KMS-11 (cell line): ENCODE results near the gene SORCS2.

Experiments
- H2AFZ ChIP-seq: fragments of 200-600 bp; sonication (generic); 2 replicates; pipeline ENCODE4 v1.6.1; 2016; ENCODE audit warnings: antibody characterized with exemption, mixed run types, low read depth
- H3K27ac ChIP-seq: fragments of 200-600 bp; sonication (generic); 2 replicates; pipeline ENCODE4 v1.6.1; 2016; ENCODE audit warnings: mild to moderate bottlenecking, mixed run types
- H3K27me3 ChIP-seq: fragments of 200-600 bp; sonication (generic); 2 replicates; pipeline ENCODE4 v1.6.1; 2017; ENCODE audit warnings: mild to moderate bottlenecking, low read depth, mixed run types, moderate library complexity; ENCODE audit not compliant: insufficient read depth
- H3K36me3 ChIP-seq: fragments of 200-600 bp; sonication (generic); 2 replicates; pipeline ENCODE4 v1.6.1; 2017; ENCODE audit warnings: mild to moderate bottlenecking, mixed run types; ENCODE audit not compliant: insufficient read depth
- H3K4me1 ChIP-seq: fragments of 200-600 bp; sonication (generic); 2 replicates; pipeline ENCODE4 v1.6.1; 2016; ENCODE audit warnings: mild to moderate bottlenecking, low read depth, mixed run types; ENCODE audit not compliant: poor library complexity, severe bottlenecking
- H3K4me2 ChIP-seq: fragments of 200-600 bp; sonication (generic); 2 replicates; pipeline ENCODE4 v1.7.0; 2016; ENCODE audit warnings: mild to moderate bottlenecking, mixed run types
- H3K4me3 ChIP-seq: fragments of 200-600 bp; sonication (generic); IDR thresholded peaks from 2 replicates; pipeline ENCODE4 v1.6.1; 2017; ENCODE audit warnings: low read depth, low read length, mixed read lengths; ENCODE audit not compliant: insufficient read depth
- H3K79me2 ChIP-seq: fragments of 200-600 bp; sonication (generic); 2 replicates; pipeline ENCODE4 v1.6.1; 2016; ENCODE audit warnings: low read depth, mixed run types; ENCODE audit not compliant: insufficient read depth
- H3K9ac ChIP-seq: fragments of 200-600 bp; sonication (generic); 2 replicates; pipeline ENCODE4 v1.6.1; 2016; ENCODE audit warnings: mild to moderate bottlenecking, mixed run types
- H4K20me1 ChIP-seq: fragments of 200-600 bp; sonication (generic); 2 replicates; pipeline ENCODE4 v1.6.1; 2016; ENCODE audit warnings: mild to moderate bottlenecking, mixed run types; ENCODE audit not compliant: insufficient read depth
- TF ChIP-seq, protein P1 (sequence below): fragments of 200-600 bp; sonication (generic); conservative IDR thresholded peaks from 2 replicates; pipeline ENCODE4 v1.6.1; 2017; ENCODE audit warnings: low read depth, mild to moderate bottlenecking, antibody characterized with exemption, low read length, moderate library complexity, mixed read lengths

Gene SORCS2

DNA sequence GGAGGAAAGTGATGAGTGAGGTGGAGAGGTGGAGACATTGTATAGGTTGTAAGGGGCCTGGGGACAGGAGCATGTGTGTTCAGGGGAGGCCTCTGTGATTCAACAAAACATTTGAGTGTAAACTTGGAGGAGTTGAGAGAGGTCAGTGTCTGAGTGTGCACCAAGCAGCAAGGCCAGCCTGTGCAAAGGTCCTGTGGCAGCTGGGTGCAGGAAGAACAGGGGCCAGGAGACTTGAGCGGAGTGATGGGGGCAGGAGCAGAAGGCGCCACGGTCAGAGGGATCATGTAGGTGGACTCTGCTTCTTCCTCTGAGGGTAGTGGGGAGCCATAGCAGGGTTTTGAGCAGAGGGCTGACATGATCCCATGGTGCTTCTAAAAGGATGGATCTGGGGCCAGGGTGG lies 252.0 kb downstream of the SORCS2 start:
- Histone ChIP-seq H2AFZ (no peak overlapping the region), H3K27ac (no peak overlapping the region), H3K9ac (no peak overlapping the region), H3K79me2 (no peaks in the 10 kb centered on the region), H3K36me3 (no peaks in the 10 kb centered on the region), H3K4me3 (no peak overlapping the region), H4K20me1 (no peaks in the 10 kb centered on the region), H3K27me3 (peaks cover 3% of the 10 kb centered on the region; the same call in 1 of the 2 replicates), H3K4me2 (no peak overlapping the region), H3K4me1 (no peaks in the 10 kb centered on the region)
- TF ChIP-seq, protein P1, sequence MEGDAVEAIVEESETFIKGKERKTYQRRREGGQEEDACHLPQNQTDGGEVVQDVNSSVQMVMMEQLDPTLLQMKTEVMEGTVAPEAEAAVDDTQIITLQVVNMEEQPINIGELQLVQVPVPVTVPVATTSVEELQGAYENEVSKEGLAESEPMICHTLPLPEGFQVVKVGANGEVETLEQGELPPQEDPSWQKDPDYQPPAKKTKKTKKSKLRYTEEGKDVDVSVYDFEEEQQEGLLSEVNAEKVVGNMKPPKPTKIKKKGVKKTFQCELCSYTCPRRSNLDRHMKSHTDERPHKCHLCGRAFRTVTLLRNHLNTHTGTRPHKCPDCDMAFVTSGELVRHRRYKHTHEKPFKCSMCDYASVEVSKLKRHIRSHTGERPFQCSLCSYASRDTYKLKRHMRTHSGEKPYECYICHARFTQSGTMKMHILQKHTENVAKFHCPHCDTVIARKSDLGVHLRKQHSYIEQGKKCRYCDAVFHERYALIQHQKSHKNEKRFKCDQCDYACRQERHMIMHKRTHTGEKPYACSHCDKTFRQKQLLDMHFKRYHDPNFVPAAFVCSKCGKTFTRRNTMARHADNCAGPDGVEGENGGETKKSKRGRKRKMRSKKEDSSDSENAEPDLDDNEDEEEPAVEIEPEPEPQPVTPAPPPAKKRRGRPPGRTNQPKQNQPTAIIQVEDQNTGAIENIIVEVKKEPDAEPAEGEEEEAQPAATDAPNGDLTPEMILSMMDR, result no peak

DNA sequence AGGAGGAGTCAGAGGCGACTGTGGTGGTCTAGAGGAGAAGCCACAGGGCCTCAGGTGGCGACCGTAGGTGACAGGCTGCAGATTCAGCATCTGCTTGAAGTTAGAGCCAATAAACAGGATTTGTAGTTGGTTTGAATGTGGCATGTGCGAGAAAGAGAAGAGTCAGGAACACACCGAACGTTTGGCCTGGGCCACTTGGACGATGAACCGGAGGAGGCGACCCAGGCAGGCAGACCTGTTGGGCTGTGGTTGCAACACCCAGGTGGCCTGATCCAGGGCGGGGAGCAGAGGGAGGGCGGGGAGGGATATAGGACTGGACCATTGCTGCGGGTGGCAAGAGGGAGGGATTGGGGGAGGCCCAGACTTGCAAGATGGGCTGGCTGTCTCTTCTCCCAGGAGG lies 252.4 kb downstream of the SORCS2 start:
- Histone ChIP-seq H3K4me3 (no peak overlapping the region), H3K9ac (no peak overlapping the region), H3K4me1 (no peaks in the 10 kb centered on the region), H3K27ac (no peak overlapping the region), H3K79me2 (no peaks in the 10 kb centered on the region), H3K27me3 (peaks cover 3% of the 10 kb centered on the region; the same call in 1 of the 2 replicates), H2AFZ (no peak overlapping the region), H4K20me1 (no peaks in the 10 kb centered on the region), H3K4me2 (no peak overlapping the region), H3K36me3 (no peaks in the 10 kb centered on the region)
- TF ChIP-seq, protein P1, result no peak

DNA sequence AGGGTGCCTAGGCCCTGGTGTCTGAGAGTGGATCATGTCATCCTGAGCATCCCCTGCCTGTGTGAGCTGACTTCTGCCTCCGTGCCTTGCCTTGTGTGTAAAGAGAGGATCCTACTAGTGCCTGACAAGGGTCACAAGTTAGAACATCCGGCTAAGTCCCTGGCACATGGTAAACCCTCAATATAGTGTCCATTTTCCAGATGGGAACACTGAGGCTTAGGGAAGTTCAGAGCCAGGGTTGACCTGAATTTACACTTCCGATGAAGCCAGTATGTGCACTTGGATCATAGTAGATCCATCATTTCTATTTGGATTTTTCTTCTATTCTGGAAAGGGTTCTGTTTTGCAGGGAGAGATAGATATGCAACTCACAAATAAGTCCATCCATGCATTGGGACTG lies 254.9 kb downstream of the SORCS2 start:
- no peak overlapping the region for H3K4me3 ChIP-seq
- TF ChIP-seq, protein P1, result no peak
- H3K4me1 ChIP-seq, result no peaks in the 10 kb centered on the region
- H3K36me3 ChIP-seq, result no peaks in the 10 kb centered on the region
- peaks cover 3% of the 10 kb centered on the region; the same call in 1 of the 2 replicates for H3K27me3 ChIP-seq
- no peak overlapping the region for H3K4me2 ChIP-seq
- H3K79me2 ChIP-seq, result no peaks in the 10 kb centered on the region
- no peaks in the 10 kb centered on the region for H4K20me1 ChIP-seq
- H2AFZ ChIP-seq, result no peak overlapping the region
- H3K9ac ChIP-seq, result no peak overlapping the region
- no peak overlapping the region for H3K27ac ChIP-seq

DNA sequence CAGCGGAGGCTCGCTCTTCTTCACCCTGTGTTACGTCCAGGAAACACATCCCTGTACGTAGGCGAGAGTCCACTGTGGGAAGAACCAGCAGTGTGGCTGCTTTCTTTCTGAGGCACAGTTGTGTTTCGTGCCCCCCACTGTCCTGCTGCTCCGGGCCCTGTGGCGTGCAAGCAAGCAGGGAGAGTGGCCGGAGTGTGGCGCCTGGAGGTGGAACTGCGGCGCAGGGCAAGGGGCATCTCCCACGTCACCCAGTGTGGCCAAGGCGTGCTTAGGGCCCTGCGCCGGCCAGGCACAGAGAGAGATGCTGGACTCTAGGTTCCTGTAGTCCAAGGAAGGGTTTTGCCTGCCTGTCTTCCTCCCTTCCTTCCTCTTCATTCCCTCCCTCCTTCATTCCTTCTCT lies 255.7 kb downstream of the SORCS2 start:
- Histone ChIP-seq H3K36me3 (no peaks in the 10 kb centered on the region), H4K20me1 (no peaks in the 10 kb centered on the region), H3K9ac (no peak overlapping the region), H3K79me2 (no peaks in the 10 kb centered on the region), H2AFZ (no peak overlapping the region), H3K27me3 (peaks cover 1% of the 10 kb centered on the region; the same call in 1 of the 2 replicates), H3K4me3 (no peak overlapping the region), H3K4me2 (no peak overlapping the region), H3K4me1 (no peaks in the 10 kb centered on the region), H3K27ac (no peak overlapping the region)
- TF ChIP-seq, protein P1, result no peak
